HG03139 (cell line): ENCODE data around the gene TWNK.

Experiments
- ATAC-seq: cut with Tn5 transposase; IDR thresholded peaks from one replicate; pipeline ENCODE4 v1.9.1; 2021; ENCODE audit not compliant: unreplicated experiment

Gene TWNK

GRCh38 chr10:100996678-100997359, 9.5 kb downstream of the TWNK start:
- no peak for ATAC-seq

- no peak for ATAC-seq
Observed at GRCh38 chr10:100997360-100998182, 10.2 kb downstream of the TWNK start.

GRCh38 chr10:100998183-100998990, 11.0 kb downstream of the TWNK start:
- ATAC-seq, result no peak

GRCh38 chr10:100998991-100999741, 11.8 kb downstream of the TWNK start:
- peak; percentile 35 for ATAC-seq

GRCh38 chr10:100999742-101000126, 12.4 kb downstream of the TWNK start, which contains the start of gene LZTS2:
LZTS2 (plus strand) TSS chr10:100999808; CDS start chr10:101002539, 2,731 bp downstream.
- peak; percentile 9 for ATAC-seq

- ATAC-seq, result no peak
Observed at GRCh38 chr10:101000127-101000914, 13.0 kb downstream of the TWNK start.

- ATAC-seq, result no peak
Observed at GRCh38 chr10:101000915-101001658, 13.7 kb downstream of the TWNK start.

GRCh38 chr10:101001659-101002035, 14.3 kb downstream of the TWNK start:
- ATAC-seq, result no peak

GRCh38 chr10:101002456-101002855, 15.1 kb downstream of the TWNK start:
- ATAC-seq, result no peak

- no peak for ATAC-seq
Observed at GRCh38 chr10:101003639-101004206, 16.4 kb downstream of the TWNK start.

- no peak for ATAC-seq
Observed at GRCh38 chr10:101005361-101005760, 18.0 kb downstream of the TWNK start.

- ATAC-seq, result no peak
Observed at GRCh38 chr10:101005869-101006567, 18.7 kb downstream of the TWNK start.

GRCh38 chr10:101006593-101007098, 19.3 kb downstream of the TWNK start:
- no peak for ATAC-seq

GRCh38 chr10:101007099-101007711, 19.9 kb downstream of the TWNK start:
- no peak for ATAC-seq

- ATAC-seq, result no peak
Observed at GRCh38 chr10:101007915-101008822, 20.8 kb downstream of the TWNK start.

- no peak for ATAC-seq
Observed at GRCh38 chr10:101008823-101009423, 21.6 kb downstream of the TWNK start.
